Measurements from ENCODE around the gene TFIP11. TPM values are rescaled to one million over a fixed set of nuclear protein-coding genes. Genes with fewer than 3 reads are reported as not detected.

The TFIP11 gene
- total and polyA plus RNA-seq, 10 donors: 21.5 to 46.3 (median 41.2) TPM

GRCh38 chr22:26553056-26553752 is 40.9 kb upstream of the TFIP11 start:
- Histone ChIP-seq H3K36me3 (peaks cover 0 to 32% (median 0%) of the 10 kb centered on the region in 6 donors), H3K9me3 (no peaks in the 10 kb centered on the region), H3K27me3 (replicated peaks in 1 of 7) (no peaks in the 10 kb centered on the region), H3K4me1 (peaks cover 6 to 93% (median 56%) of the 10 kb centered on the region in 6 donors), H3K4me3 (no peak overlapping the region), H3K27ac (peak overlapping the region in 1 of 8 donors; percentile 69)
- no peak for TF ChIP-seq POLR2AphosphoS5 (IDR thresholded peaks at IDR 0.05)
- WGBS, 5 donors: 53 to 70% (median 55%) methylated on average over 7 of the region's 7 CpGs
- intact Hi-C loops (cut with DNase I; ENCODE audit: low total_unique reads): no loop called here
- DNase-seq: no peak

- no peak for DNase-seq
- H3K4me3 ChIP-seq: no peak overlapping the region
- 63 to 86% (median 81%) methylated on average over 9 to 10 of the region's 10 CpGs for WGBS, 5 donors
- peaks cover 6 to 95% (median 54%) of the 10 kb centered on the region in 6 donors for H3K4me1 ChIP-seq
- H3K36me3 ChIP-seq: peaks cover 0 to 33% (median 0%) of the 10 kb centered on the region in 6 donors
- H3K9me3 ChIP-seq: no peaks in the 10 kb centered on the region
- H3K27ac ChIP-seq: no peak overlapping the region
- no peaks in the 10 kb centered on the region for H3K27me3 ChIP-seq (replicated peaks in 1 of 7)
- TF ChIP-seq POLR2AphosphoS5 (IDR thresholded peaks at IDR 0.05): no peak
- TF ChIP-seq, protein P1, sequence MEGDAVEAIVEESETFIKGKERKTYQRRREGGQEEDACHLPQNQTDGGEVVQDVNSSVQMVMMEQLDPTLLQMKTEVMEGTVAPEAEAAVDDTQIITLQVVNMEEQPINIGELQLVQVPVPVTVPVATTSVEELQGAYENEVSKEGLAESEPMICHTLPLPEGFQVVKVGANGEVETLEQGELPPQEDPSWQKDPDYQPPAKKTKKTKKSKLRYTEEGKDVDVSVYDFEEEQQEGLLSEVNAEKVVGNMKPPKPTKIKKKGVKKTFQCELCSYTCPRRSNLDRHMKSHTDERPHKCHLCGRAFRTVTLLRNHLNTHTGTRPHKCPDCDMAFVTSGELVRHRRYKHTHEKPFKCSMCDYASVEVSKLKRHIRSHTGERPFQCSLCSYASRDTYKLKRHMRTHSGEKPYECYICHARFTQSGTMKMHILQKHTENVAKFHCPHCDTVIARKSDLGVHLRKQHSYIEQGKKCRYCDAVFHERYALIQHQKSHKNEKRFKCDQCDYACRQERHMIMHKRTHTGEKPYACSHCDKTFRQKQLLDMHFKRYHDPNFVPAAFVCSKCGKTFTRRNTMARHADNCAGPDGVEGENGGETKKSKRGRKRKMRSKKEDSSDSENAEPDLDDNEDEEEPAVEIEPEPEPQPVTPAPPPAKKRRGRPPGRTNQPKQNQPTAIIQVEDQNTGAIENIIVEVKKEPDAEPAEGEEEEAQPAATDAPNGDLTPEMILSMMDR (IDR thresholded peaks at IDR 0.05 in 8 of 11, conservative IDR thresholded peaks at IDR 0.05 in 3 of 11): no peak
- TF ChIP-seq POLR2A (IDR thresholded peaks at IDR 0.05): no peak
- intact Hi-C loops (cut with DNase I; ENCODE audit: low total_unique reads): no loop called here
Measured at GRCh38 chr22:26552466-26552865, 40.2 kb upstream of the TFIP11 start.

DNA sequence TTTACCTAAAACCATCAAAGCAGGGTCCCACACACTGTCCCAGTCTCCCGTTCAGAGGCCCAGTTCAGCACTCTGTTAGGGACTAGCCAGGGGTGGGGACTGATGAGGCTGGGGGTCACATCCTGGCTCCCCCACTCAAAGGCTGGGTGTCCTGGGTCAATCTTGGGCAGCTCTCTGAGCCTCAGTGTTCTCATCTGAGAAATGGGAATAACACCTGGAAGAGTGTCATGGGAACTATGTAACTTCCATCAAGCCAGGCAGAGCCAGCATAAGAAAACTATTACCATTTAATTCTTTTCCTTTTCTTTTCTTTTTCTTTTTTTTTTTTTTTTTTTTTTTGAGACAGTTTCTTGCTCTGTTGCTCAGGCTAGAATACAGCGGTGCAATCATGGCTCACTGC is 39.3 kb upstream of the TFIP11 start:
- peaks cover 6 to 95% (median 55%) of the 10 kb centered on the region in 6 donors for H3K4me1 ChIP-seq
- H3K27me3 ChIP-seq (replicated peaks in 1 of 7): no peaks in the 10 kb centered on the region
- peaks cover 0 to 38% (median 0%) of the 10 kb centered on the region in 6 donors for H3K36me3 ChIP-seq
- intact Hi-C loops (cut with DNase I; ENCODE audit: low total_unique reads): no loop called here
- peak overlapping the region in 3 of 8 donors; percentile 10 to 37 (median 25) for H3K27ac ChIP-seq
- H3K9me3 ChIP-seq: no peaks in the 10 kb centered on the region
- TF ChIP-seq, protein P1 (IDR thresholded peaks at IDR 0.05 in 8 of 11, conservative IDR thresholded peaks at IDR 0.05 in 3 of 11): no peak
- no peak for TF ChIP-seq POLR2AphosphoS5 (IDR thresholded peaks at IDR 0.05)
- no peak for TF ChIP-seq POLR2A (IDR thresholded peaks at IDR 0.05)
- WGBS, 5 donors: 80 to 93% (median 89%) methylated on average over 2 of the region's 2 CpGs
- no peak overlapping the region for H3K4me3 ChIP-seq
- no peak for DNase-seq

GRCh38 chr22:26550498-26551033 is 38.3 kb upstream of the TFIP11 start:
- DNase-seq: no peak
- Histone ChIP-seq H3K4me3 (no peak overlapping the region), H3K27me3 (replicated peaks in 1 of 7) (no peaks in the 10 kb centered on the region), H3K36me3 (peaks cover 0 to 38% (median 0%) of the 10 kb centered on the region in 6 donors), H3K9me3 (no peaks in the 10 kb centered on the region), H3K4me1 (peaks cover 6 to 94% (median 54%) of the 10 kb centered on the region in 6 donors), H3K27ac (peak overlapping the region in 5 of 8 donors; percentile 3 to 37 (median 10))
- TF ChIP-seq POLR2A (IDR thresholded peaks at IDR 0.05): no peak
- peak in 2 of 3 donors; percentile 61 to 64 for TF ChIP-seq POLR2AphosphoS5 (IDR thresholded peaks at IDR 0.05)
- intact Hi-C loops (cut with DNase I; ENCODE audit: low total_unique reads): no loop called here
- WGBS, 5 donors: 60 to 73% (median 67%) methylated on average over 8 of the region's 8 CpGs

DNA sequence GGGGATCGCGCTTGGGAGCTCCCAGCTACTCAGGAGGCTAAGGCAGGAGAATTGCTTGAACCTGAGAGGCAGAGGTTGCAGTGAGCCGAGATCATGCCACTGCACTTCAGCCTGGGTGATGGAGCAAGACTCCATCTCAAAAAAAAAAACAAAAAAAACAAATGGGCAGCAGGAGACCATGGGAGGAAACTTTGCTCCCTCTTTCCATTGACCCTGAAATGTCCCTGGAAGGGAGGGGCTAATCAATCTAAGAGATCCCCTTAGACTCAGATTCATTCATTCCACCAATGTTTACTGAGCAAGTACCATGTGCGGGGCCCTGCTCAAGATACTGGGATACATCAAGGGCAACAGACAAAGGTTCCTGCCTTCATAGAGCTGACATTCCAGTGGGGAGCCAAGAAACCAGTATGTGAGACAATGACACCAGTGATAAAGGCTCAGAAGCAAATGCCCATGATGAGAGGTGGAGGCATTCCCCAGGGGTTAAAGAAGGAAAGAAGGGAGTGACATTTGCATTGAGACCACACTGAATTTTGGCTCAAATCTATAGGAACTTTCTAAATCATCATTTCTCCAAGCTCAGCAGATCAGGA is 37.7 kb upstream of the TFIP11 start:
- peaks cover 6 to 93% (median 52%) of the 10 kb centered on the region in 6 donors for H3K4me1 ChIP-seq
- intact Hi-C loops (cut with DNase I; ENCODE audit: low total_unique reads): no loop called here
- no peak overlapping the region for H3K4me3 ChIP-seq
- no peak for DNase-seq
- H3K27me3 ChIP-seq (replicated peaks in 1 of 7): no peaks in the 10 kb centered on the region
- H3K9me3 ChIP-seq: no peaks in the 10 kb centered on the region
- 89 to 96% (median 90%) methylated on average over 3 to 4 of the region's 4 CpGs for WGBS, 5 donors
- peak overlapping the region in 2 of 8 donors; percentile 10 to 37 for H3K27ac ChIP-seq
- TF ChIP-seq POLR2AphosphoS5 (IDR thresholded peaks at IDR 0.05): no peak
- TF ChIP-seq, protein P1 (IDR thresholded peaks at IDR 0.05 in 8 of 11, conservative IDR thresholded peaks at IDR 0.05 in 3 of 11): no peak
- peaks cover 0 to 37% (median 0%) of the 10 kb centered on the region in 6 donors for H3K36me3 ChIP-seq
